Stimulated activated CD4-positive, alpha-beta T cell treated with anti-CD3 and anti-CD28 coated beads, Interleukin-15, amount 100 ng/mL, for 48 hours (primary cell): Measurements from ENCODE around the gene GRIN2C.

Experiments
- DNase-seq, 2 donors: peaks; one replicate each; pipeline ENCODE4 v3.0.0-alpha.2; 2020; ENCODE audit warnings: low read depth in 2 of 2

Gene GRIN2C

GRCh38 chr17:74864297-74864865 lies 4.7 kb upstream of the GRIN2C start:
- DNase-seq = no peak

- no peak for DNase-seq
Measured at GRCh38 chr17:74863420-74864296, 4.0 kb upstream of the GRIN2C start.

GRCh38 chr17:74862919-74863318 lies 3.2 kb upstream of the GRIN2C start:
- DNase-seq = no peak

- peak; percentile 52 to 65 for DNase-seq
Measured at GRCh38 chr17:74862108-74862901, 2.6 kb upstream of the GRIN2C start.

- DNase-seq = no peak
Measured at GRCh38 chr17:74861662-74862107, 2.0 kb upstream of the GRIN2C start.

GRCh38 chr17:74860872-74861661 lies 1.4 kb upstream of the GRIN2C start:
- no peak for DNase-seq

- no peak for DNase-seq
Measured at GRCh38 chr17:74860229-74860871, 665 bp upstream of the GRIN2C start.

- no peak for DNase-seq
Measured at GRCh38 chr17:74858672-74859458, 820 bp downstream of the GRIN2C start.

GRCh38 chr17:74857191-74857590 lies 2.5 kb downstream of the GRIN2C start:
- DNase-seq = no peak

GRCh38 chr17:74856112-74856511 lies 3.6 kb downstream of the GRIN2C start:
- no peak for DNase-seq

- DNase-seq = no peak
Measured at GRCh38 chr17:74855323-74855722, 4.4 kb downstream of the GRIN2C start.

GRCh38 chr17:74854792-74855191 lies 4.9 kb downstream of the GRIN2C start:
- DNase-seq = no peak

- no peak for DNase-seq
Measured at GRCh38 chr17:74853669-74854068, 6.0 kb downstream of the GRIN2C start.

GRCh38 chr17:74853048-74853397 lies 6.7 kb downstream of the GRIN2C start:
- no peak for DNase-seq

- peak; percentile 44 to 59 for DNase-seq
Measured at GRCh38 chr17:74852237-74853047, 7.2 kb downstream of the GRIN2C start.

- no peak for DNase-seq
Measured at GRCh38 chr17:74851612-74852236, 8.0 kb downstream of the GRIN2C start.

GRCh38 chr17:74850914-74851313 lies 8.8 kb downstream of the GRIN2C start:
- no peak for DNase-seq

GRCh38 chr17:74850310-74850709 lies 9.4 kb downstream of the GRIN2C start:
- DNase-seq = no peak
